ENCODE data around the gene SOD1. TPM values are rescaled to one million over a fixed set of nuclear protein-coding genes. Genes with fewer than 3 reads are reported as not detected.
A peak's percentile ranks its signal among the peaks of the same experiment; 100 is the strongest.

The SOD1 gene
- total RNA-seq, 3 donors from 2014 or later (not counting 1 experiment from before 2014, with no cell fraction given), result 57.9 to 75.7 (median 64.8) TPM

GRCh38 chr21:31659286-31659535 is 282 bp upstream of the SOD1 start:
- H3K36me3 Mint-ChIP-seq, result peaks cover 3% of the 10 kb centered on the region
- peak; percentile 31 to 52 (median 39) for ATAC-seq

GRCh38 chr21:31660259-31660565 is 719 bp downstream of the SOD1 start:
- Histone ChIP-seq H3K36me3 (ENCODE audit: control insufficient read depth, insufficient read depth, low read length) (peaks cover 7% of the 10 kb centered on the region), H3K27me3 (ENCODE audit: control insufficient read depth, insufficient read depth, low read length) (no peaks in the 10 kb centered on the region), H3K4me3 (ENCODE audit: low read length) (peak overlapping the region; percentile 58), H3K4me1 (ENCODE audit: control insufficient read depth, insufficient read depth, low read length) (peaks cover 16% of the 10 kb centered on the region), H3K27ac (ENCODE audit: low read length) (peak overlapping the region; percentile 11), H3K9me3 (ENCODE audit: control insufficient read depth, insufficient read depth, low read length) (no peaks in the 10 kb centered on the region)
- WGBS (ENCODE audit: insufficient coverage), result under 1% methylated on average over 12 of the region's 12 CpGs
- no peak for TF ChIP-seq CTCF (IDR thresholded peaks at IDR 0.05)
- ATAC-seq (no peak), DNase-seq (peak in 1 of 2 donors; percentile 59)
- Mint-ChIP-seq H3K9me3 (no peaks in the 10 kb centered on the region), H3K36me3 (peaks cover 6% of the 10 kb centered on the region), H3K27ac (peak overlapping the region; percentile 92 to 94), H3K4me3 (peak overlapping the region; percentile 94), H3K27me3 (ENCODE audit: low read depth in 2 of 2) (no peaks in the 10 kb centered on the region), H3K4me1 (peaks cover 40 to 48% of the 10 kb centered on the region in 2 donors)
- intact Hi-C loops (cut with micrococcal nuclease), result no loop called here

More at GRCh38 chr21:31659286-31659535, 282 bp upstream of the SOD1 start:
- H3K9me3 ChIP-seq (ENCODE audit: control insufficient read depth, insufficient read depth, low read length), result no peaks in the 10 kb centered on the region
- peak overlapping the region; percentile 69 for H3K4me3 ChIP-seq (ENCODE audit: low read length)
- Mint-ChIP-seq H3K4me1 (peaks cover 44 to 53% of the 10 kb centered on the region in 2 donors), H3K9me3 (no peaks in the 10 kb centered on the region), H3K27ac (peak overlapping the region; percentile 92 to 94), H3K4me3 (peak overlapping the region; percentile 99), H3K27me3 (ENCODE audit: low read depth in 2 of 2) (no peaks in the 10 kb centered on the region)
- H3K4me1 ChIP-seq (ENCODE audit: control insufficient read depth, insufficient read depth, low read length), result peaks cover 21% of the 10 kb centered on the region
- peaks cover 6% of the 10 kb centered on the region for H3K36me3 ChIP-seq (ENCODE audit: control insufficient read depth, insufficient read depth, low read length)
- DNase-seq, result no peak
- intact Hi-C loops (cut with micrococcal nuclease), result loop anchor here (1.0 kb wide), 1 partner anchor 72 kb away; no protein-coding TSS in a partner anchor
- peak overlapping the region; percentile 21 for H3K27ac ChIP-seq (ENCODE audit: low read length)
- TF ChIP-seq CTCF (IDR thresholded peaks at IDR 0.05), result no peak
- 2% methylated on average over 18 of the region's 18 CpGs for WGBS (ENCODE audit: insufficient coverage)
- H3K27me3 ChIP-seq (ENCODE audit: control insufficient read depth, insufficient read depth, low read length), result no peaks in the 10 kb centered on the region

GRCh38 chr21:31660591-31660990 is 1.1 kb downstream of the SOD1 start:
- TF ChIP-seq CTCF (IDR thresholded peaks at IDR 0.05), result no peak
- Mint-ChIP-seq H3K27ac (peak overlapping the region; percentile 92 to 94), H3K36me3 (peaks cover 6% of the 10 kb centered on the region), H3K27me3 (ENCODE audit: low read depth in 2 of 2) (no peaks in the 10 kb centered on the region), H3K4me1 (peaks cover 40 to 48% of the 10 kb centered on the region in 2 donors), H3K9me3 (no peaks in the 10 kb centered on the region), H3K4me3 (peak overlapping the region; percentile 94)
- WGBS (ENCODE audit: insufficient coverage), result 53% methylated on average over 7 of the region's 8 CpGs
- H3K27me3 ChIP-seq (ENCODE audit: control insufficient read depth, insufficient read depth, low read length), result no peaks in the 10 kb centered on the region
- intact Hi-C loops (cut with micrococcal nuclease), result no loop called here
- H3K4me1 ChIP-seq (ENCODE audit: control insufficient read depth, insufficient read depth, low read length), result peaks cover 15% of the 10 kb centered on the region
- H3K4me3 ChIP-seq (ENCODE audit: low read length), result peak overlapping the region; percentile 58
- H3K9me3 ChIP-seq (ENCODE audit: control insufficient read depth, insufficient read depth, low read length), result no peaks in the 10 kb centered on the region
- ATAC-seq (no peak), DNase-seq (peak in 1 of 2 donors; percentile 23)
- H3K27ac ChIP-seq (ENCODE audit: low read length), result no peak overlapping the region
- H3K36me3 ChIP-seq (ENCODE audit: control insufficient read depth, insufficient read depth, low read length), result peaks cover 9% of the 10 kb centered on the region

- no peak overlapping the region for H3K4me3 Mint-ChIP-seq
- Histone ChIP-seq H3K36me3 (ENCODE audit: control insufficient read depth, insufficient read depth, low read length) (peaks cover 31% of the 10 kb centered on the region), H3K27me3 (ENCODE audit: control insufficient read depth, insufficient read depth, low read length) (no peaks in the 10 kb centered on the region), H3K9me3 (ENCODE audit: control insufficient read depth, insufficient read depth, low read length) (no peaks in the 10 kb centered on the region), H3K4me3 (ENCODE audit: low read length) (no peak overlapping the region), H3K27ac (ENCODE audit: low read length) (no peak overlapping the region), H3K4me1 (ENCODE audit: control insufficient read depth, insufficient read depth, low read length) (peaks cover 12% of the 10 kb centered on the region)
- intact Hi-C loops (cut with micrococcal nuclease), result no loop called here
- no peaks in the 10 kb centered on the region for H3K9me3 Mint-ChIP-seq
- 95% methylated on average over 7 of the region's 7 CpGs for WGBS (ENCODE audit: insufficient coverage)
- ATAC-seq, result no peak
- H3K4me1 Mint-ChIP-seq, result peaks cover 46 to 53% of the 10 kb centered on the region in 2 donors
- TF ChIP-seq CTCF (IDR thresholded peaks at IDR 0.05), result no peak
- peaks cover 6% of the 10 kb centered on the region for H3K36me3 Mint-ChIP-seq
- DNase-seq, result no peak
- H3K27me3 Mint-ChIP-seq (ENCODE audit: low read depth in 2 of 2), result no peaks in the 10 kb centered on the region
- H3K27ac Mint-ChIP-seq, result no peak overlapping the region
These were observed 4.2 kb downstream of the SOD1 start for GRCh38 chr21:31663584-31664249.
